Stomach (tissue), 4 donors: ENCODE results near the gene ZNRF3.

Source experiments
- EP300 ChIP-seq: sonication (generic); formaldehyde crosslinking; IDR thresholded peaks from one replicate; pipeline ENCODE4 v1.6.1; 2017; ENCODE audit warnings: antibody characterized with exemption
- POLR2A ChIP-seq, 4 donors: fragments of 450-650 bp; IDR thresholded peaks; one replicate each; pipeline ENCODE4 v1.6.1; 2016; ENCODE audit warnings: antibody characterized with exemption in 4 of 4, control low read depth in 2 of 4, mild to moderate bottlenecking in 1 of 4, moderate library complexity in 1 of 4
- POLR2AphosphoS5 ChIP-seq, 3 donors: sonication (generic); formaldehyde crosslinking; IDR thresholded peaks; one replicate each; pipeline ENCODE4 v1.6.1; 2016; ENCODE audit warnings: antibody characterized with exemption in 3 of 3
- TF ChIP-seq, protein P1 (sequence below), 7 experiments: fragments of 450-650 bp in 4 of 7; fragments of 200-600 bp in 3 of 7; sonication (generic) in 3 of 7; IDR thresholded peaks; one replicate each; pipeline ENCODE4 v1.5.1; 2016 to 2019; ENCODE audit warnings: antibody characterized with exemption in 7 of 7, control low read depth in 2 of 7, mild to moderate bottlenecking in 1 of 7

- TF ChIP-seq, protein P1, sequence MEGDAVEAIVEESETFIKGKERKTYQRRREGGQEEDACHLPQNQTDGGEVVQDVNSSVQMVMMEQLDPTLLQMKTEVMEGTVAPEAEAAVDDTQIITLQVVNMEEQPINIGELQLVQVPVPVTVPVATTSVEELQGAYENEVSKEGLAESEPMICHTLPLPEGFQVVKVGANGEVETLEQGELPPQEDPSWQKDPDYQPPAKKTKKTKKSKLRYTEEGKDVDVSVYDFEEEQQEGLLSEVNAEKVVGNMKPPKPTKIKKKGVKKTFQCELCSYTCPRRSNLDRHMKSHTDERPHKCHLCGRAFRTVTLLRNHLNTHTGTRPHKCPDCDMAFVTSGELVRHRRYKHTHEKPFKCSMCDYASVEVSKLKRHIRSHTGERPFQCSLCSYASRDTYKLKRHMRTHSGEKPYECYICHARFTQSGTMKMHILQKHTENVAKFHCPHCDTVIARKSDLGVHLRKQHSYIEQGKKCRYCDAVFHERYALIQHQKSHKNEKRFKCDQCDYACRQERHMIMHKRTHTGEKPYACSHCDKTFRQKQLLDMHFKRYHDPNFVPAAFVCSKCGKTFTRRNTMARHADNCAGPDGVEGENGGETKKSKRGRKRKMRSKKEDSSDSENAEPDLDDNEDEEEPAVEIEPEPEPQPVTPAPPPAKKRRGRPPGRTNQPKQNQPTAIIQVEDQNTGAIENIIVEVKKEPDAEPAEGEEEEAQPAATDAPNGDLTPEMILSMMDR (IDR thresholded peaks at IDR 0.05) = no peak
- no peak for TF ChIP-seq POLR2AphosphoS5 (IDR thresholded peaks at IDR 0.05)
- no peak for TF ChIP-seq POLR2A (IDR thresholded peaks at IDR 0.05)
- no peak for TF ChIP-seq EP300
Measured at GRCh38 chr22:28929197-28929596, 45.8 kb downstream of the ZNRF3 start.
